H1 (cell line): ENCODE measurements around the gene PDCD6IP.

Experiments used
- BRCA1 ChIP-seq: IDR thresholded peaks from 2 replicates; pipeline ENCODE4 v1.6.1; 2012; ENCODE audit warnings: low read depth, low read length, improper control_type of control experiment
- POLR2A ChIP-seq, 2 experiments: IDR thresholded peaks; 1 replicate in 1 of 2; 2 replicates in 1 of 2; pipeline ENCODE4 v1.6.1; 2011; ENCODE audit warnings: low read depth in 2 of 2, low read length in 2 of 2, mild to moderate bottlenecking in 2 of 2; ENCODE audit errors: control extremely low read depth in 1 of 2
- RFX5 ChIP-seq: IDR thresholded peaks from 2 replicates; pipeline ENCODE4 v1.6.1; 2011; ENCODE audit warnings: low read depth, low read length, improper control_type of control experiment, borderline replicate concordance
- RNF2 ChIP-seq: fragments of 200-900, 300-1000 bp; sonication (generic); IDR thresholded peaks from 2 replicates; pipeline ENCODE4 v1.7.1; 2016; ENCODE audit warnings: borderline replicate concordance, low read depth, mild to moderate bottlenecking, antibody characterized with exemption, low read length; ENCODE audit not compliant: poor library complexity, severe bottlenecking; ENCODE audit errors: missing control alignments
- TF ChIP-seq, protein P1 (sequence below), 3 experiments: IDR thresholded peaks; 1 replicate in 2 of 3; 2 replicates in 1 of 3; pipeline versions ENCODE4 v1.5.1 to v1.6.1; 2011; ENCODE audit warnings: low read length in 3 of 3, mild to moderate bottlenecking in 3 of 3, inconsistent platforms in 2 of 3, low read depth in 1 of 3, moderate library complexity in 1 of 3; ENCODE audit not compliant: insufficient read depth in 1 of 3; ENCODE audit errors: control extremely low read depth in 1 of 3

DNA sequence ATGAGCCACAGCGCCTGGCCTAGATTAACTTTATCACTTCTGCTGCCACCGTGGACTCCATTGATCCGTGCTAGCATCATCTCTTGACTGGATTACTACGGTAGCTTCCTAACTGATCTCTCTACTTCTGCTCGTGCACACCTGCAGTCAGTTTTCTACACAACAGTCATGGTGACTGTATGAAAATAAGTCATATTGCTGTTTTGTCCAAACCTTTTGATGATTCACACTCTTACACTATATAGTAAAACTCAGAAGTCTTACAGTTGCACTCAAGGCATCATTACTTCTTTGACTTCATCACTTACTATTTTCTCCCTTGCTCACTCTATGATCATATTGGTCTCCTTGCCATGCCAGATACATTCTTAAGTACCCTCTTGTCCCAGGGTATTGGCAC is 10.1 kb downstream of the PDCD6IP start:
- no peak for TF ChIP-seq RFX5
- TF ChIP-seq, protein P1, sequence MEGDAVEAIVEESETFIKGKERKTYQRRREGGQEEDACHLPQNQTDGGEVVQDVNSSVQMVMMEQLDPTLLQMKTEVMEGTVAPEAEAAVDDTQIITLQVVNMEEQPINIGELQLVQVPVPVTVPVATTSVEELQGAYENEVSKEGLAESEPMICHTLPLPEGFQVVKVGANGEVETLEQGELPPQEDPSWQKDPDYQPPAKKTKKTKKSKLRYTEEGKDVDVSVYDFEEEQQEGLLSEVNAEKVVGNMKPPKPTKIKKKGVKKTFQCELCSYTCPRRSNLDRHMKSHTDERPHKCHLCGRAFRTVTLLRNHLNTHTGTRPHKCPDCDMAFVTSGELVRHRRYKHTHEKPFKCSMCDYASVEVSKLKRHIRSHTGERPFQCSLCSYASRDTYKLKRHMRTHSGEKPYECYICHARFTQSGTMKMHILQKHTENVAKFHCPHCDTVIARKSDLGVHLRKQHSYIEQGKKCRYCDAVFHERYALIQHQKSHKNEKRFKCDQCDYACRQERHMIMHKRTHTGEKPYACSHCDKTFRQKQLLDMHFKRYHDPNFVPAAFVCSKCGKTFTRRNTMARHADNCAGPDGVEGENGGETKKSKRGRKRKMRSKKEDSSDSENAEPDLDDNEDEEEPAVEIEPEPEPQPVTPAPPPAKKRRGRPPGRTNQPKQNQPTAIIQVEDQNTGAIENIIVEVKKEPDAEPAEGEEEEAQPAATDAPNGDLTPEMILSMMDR (IDR thresholded peaks at IDR 0.05; ENCODE audit: control extremely low read depth in 1 of 3, insufficient read depth in 1 of 3, low read depth in 1 of 3, low read length in 3 of 3): no peak
- no peak for TF ChIP-seq BRCA1
- TF ChIP-seq POLR2A (IDR thresholded peaks at IDR 0.05; ENCODE audit: control extremely low read depth in 1 of 2, low read depth in 2 of 2, low read length in 2 of 2): no peak
- TF ChIP-seq RNF2: no peak
